Stimulated activated CD8-positive, alpha-beta memory T cell treated with anti-CD3 and anti-CD28 coated beads, Interleukin-4, amount 100 ng/mL, for 1 hour (primary cell): ENCODE measurements around the gene DERL2.
"Not testable (repeated sequence)": the region's sequence is repeated elsewhere in the genome, so short reads cannot be mapped to it uniquely, and the experiment has no call there.

Source experiments
- DNase-seq, 2 donors: peaks; one replicate each; pipeline ENCODE4 v3.0.0-alpha.2; 2020; ENCODE audit warnings: low read depth in 2 of 2, low spot score in 1 of 2

Gene DERL2

DNA sequence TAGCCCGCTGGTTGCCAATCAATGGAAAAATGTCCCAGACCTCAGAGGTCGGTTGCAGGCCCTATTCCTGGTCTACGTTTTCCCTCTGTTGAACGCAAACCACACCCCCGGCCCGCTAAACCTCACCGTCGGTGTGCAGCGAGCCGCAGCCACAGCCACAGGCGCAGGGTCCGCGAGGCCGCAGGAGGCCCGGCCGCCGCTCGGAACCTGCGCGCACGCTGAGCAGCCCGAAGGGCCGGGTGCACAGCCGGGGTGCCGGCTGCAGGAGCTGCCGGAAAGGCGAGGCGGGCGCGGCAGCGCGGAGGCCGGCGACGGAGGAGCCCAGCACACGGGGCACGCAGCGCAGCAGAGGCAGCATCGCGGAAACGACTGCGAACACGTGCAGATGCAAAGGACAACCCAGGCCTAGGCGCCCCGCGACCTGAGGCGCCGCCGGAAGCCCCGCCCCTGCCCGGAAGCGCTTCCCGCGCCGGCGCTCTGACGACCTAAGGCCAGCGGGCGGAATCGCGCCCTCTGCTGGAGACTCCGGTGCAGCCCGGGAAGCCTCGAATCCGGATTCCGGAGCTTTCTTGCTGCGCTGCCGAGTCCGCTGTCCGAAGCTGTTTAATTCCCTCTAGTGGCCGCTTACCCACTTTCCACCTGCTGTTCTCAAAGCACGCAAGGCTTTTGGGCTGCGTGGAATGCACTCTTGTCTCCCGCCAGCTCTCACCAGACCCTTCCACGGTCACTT, 47.1 kb downstream of the DERL2 start, which contains the start of gene C1QBP:
Gene C1QBP (minus strand): TSS at position 440 of the 730 bp plus-strand sequence. CDS start 82 bp downstream, at position 358.
- DNase-seq: peak; percentile 79 to 87

GRCh38 chr17:5437721-5438317, 48.2 kb downstream of the DERL2 start:
- DNase-seq: no peak

DNA sequence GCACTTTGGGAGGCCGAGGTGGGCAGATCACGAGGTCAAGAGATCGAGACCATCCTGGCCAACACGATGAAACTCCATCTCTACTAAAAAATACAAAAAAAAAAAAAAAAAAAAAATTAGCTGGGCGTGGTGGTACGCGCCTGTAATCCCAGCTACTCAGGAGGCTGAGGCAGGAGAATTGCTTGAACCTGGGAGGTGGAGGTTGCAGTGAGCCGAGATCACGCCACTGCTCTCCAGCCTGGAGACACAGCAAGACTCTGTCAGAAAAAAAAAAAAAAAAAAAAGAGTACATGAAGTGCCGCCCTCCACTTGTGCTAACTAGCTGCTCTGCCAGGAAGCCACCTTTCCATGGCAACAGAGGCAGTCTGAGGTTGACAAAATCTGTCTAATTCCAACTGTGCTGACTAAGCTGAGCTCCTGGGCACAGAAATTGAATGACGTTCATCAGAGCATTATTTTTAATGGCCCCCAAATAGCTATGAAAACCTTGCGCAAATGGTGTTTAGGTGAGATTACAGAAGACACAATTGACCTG, 50.1 kb downstream of the DERL2 start:
- DNase-seq: not testable (repeated sequence)

DNA sequence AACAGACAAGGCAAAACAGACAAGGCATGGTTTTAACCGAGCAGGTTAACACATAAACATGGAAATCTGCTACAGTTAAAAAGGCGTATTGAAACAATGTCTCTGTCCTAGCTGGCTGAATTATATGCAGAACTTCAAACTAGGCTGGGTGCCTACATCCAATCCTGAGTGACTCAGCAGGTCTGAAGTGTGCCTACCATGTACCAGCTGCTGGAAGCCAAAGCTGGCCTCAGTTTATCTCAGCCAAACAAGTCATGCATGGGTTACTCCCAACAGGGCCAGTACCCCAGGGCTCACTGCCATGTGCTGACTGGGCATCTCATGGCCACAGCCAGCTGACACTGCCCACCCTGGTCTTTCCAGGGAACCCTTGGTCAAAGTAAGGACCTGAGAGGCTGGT, 51.0 kb downstream of the DERL2 start:
- no peak for DNase-seq

DNA sequence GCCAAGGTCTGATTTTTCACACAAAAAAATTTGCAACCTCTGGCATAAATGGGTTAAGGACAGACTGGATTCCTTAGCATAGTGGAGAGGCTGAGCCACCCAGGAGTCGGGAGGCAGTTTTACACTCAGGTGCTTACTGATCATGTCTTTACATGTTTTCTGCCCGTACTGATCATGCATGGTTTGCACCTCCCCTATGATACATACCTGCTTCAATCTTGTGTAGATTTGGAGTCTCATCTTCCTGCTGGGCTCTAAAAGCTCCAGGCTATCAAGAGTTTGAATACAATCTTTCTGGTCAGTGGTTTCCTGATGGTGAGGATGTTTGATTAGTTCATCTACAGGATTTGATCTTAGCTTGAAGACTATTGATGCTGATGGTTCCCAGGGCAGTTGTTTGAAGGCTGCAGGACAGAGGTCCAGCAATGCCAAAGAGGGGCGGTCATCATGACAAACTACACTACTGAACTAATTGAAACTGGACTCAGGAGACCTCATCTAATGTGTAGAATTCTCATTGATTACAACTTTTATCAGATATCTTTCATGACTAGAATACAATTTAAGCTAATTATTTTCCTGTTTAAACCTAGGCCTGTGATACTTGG, 53.9 kb downstream of the DERL2 start:
- no peak for DNase-seq

DNA sequence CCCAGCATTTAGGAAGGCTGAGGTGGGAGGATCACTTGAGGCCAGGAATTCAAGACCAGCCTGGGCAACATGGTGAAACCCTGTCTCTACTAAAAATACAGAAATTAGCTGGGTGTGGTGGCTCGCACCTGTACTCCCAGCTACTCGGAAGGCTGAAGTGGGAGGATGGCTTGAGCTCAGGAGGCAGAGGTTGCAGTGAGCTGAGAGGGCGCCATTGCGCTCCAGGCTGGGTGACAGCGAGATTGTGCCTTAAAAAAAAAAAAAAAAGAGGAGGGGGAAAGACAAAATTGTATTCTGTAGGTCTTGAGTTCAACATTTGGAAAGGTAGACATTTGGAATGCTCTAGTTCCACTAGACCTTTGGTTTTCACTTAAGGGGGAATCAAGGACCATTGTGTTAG, 54.7 kb downstream of the DERL2 start:
- not testable (repeated sequence) for DNase-seq

DNA sequence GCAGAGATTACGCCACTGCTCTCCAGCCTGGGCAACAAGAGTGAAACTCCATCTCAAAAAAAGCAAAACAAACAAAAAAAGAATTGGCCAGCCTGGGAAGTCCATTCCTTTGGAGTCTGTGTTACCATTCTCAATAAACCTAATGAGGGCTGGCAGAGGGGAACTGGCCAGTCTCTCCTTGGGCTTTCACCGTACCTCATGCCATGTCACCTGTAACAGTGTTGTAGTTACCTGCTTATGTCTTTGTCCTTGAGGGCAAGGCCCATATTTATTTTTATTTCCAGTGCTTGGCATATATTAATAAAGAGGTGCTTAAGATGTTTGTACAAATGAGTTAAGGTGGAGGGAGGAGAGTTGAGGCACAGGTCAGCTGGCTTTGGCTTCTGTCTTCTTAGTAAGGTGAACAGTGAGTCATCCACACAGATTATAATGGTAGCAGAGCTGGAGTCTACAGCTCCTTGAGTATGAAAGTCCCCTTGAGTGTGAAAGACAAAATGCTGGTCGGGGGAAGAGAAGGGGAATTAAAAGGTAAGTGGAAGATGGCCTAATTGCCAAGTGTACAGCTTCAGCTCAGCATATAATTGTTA, 55.5 kb downstream of the DERL2 start:
- DNase-seq: no peak

DNA sequence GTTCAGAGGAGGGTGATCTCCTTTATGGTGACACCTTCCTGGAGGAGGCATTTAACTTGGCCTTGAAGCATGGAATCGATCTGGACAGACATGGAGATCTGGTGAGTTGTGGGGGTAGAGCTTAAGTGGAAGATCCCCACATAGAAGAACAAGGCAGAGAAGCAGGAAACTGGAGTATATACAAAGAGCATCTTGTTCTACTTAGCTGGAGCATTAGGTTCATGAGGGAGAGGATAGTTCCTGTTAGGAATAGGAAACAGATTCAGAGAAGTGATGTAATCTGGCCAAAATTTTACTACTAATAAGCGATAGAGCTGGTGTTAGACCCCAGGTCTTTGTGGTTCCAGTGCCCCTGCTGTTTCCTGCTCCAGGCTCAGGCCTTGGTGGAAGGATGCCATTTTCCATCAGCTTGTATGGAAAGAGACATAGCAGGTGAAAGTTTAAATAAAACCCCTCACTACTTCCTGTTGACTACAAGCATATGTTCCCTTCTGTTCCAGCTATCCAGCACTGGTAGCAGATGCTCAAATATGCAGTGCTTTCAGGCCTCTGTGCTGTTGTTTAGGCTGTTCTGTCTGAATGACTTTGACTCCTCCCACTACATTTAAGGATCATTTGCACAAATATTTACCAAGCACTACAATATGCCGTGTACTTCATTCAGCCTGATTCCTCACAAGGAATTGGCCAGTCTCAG, 56.6 kb downstream of the DERL2 start:
- DNase-seq: no peak

GRCh38 chr17:5425826-5426225, 60.2 kb downstream of the DERL2 start:
- DNase-seq: no peak

DNA sequence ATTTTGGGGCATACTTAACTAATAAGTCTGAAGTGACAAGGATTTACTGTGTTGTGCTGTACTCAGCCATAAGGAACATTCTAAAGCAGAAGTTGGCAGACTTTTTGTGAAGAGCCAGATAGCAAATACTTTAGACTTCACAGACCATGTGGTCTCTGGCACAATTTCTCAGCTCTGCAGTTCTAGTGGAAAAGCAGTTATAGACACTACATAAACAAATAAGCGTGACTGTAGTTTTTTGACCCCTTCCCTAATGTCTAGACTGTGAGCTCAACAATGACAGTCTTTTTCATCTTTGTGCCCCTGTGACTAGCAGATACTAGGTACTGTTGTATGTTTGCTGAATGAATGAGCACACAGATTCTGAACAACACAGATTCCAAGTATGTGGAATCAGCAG, 61.1 kb downstream of the DERL2 start:
- DNase-seq: no peak

DNA sequence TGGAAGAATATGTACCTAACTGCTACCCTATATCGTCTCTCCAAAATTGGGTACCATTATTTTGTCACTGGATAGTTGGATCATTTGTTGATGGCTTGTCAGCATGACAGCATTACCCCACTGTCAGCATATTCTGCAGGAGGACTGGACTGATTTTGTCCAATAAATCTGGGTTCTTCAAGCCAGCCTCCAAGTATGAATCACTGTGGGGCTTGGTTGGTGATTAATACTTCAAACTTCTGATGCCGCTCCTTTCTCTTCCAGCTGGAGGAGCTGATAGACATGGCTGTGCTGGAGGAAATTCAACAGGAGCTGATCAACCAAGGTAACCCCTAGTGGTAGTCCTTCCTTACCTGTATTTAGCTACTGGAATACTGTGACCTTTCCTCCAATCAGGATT, 63.5 kb downstream of the DERL2 start:
- DNase-seq: no peak
